RWPE2 (cell line): ENCODE results near the gene ZNRF3.

Experiments
- ATAC-seq: fragments of 200-7000 bp; cut with Tn5 transposase; 3 replicates; pipeline ENCODE4 v1.9.1; 2021; ENCODE audit warnings: low read depth
- DNase-seq: peaks from one replicate; pipeline ENCODE4 v3.0.0-alpha.2; 2020; ENCODE audit warnings: low spot score
- H3K27ac ChIP-seq: fragments of 450-650 bp; 2 replicates; pipeline ENCODE4 v1.5.1; 2017; ENCODE audit warnings: mild to moderate bottlenecking; ENCODE audit not compliant: poor library complexity, severe bottlenecking
- H3K27me3 ChIP-seq: fragments of 250-450 bp; sonication (Bioruptor Pico); 2 replicates; pipeline ENCODE4 v1.5.1; 2021; ENCODE audit warnings: mild to moderate bottlenecking, moderate library complexity; ENCODE audit not compliant: insufficient read depth, poor library complexity, severe bottlenecking
- H3K36me3 ChIP-seq: fragments of 250-450 bp; sonication (Bioruptor Pico); 2 replicates; pipeline ENCODE4 v1.5.1; 2020; ENCODE audit warnings: low read depth, mild to moderate bottlenecking, moderate library complexity
- H3K4me1 ChIP-seq: fragments of 250-450 bp; sonication (Bioruptor Pico); 2 replicates; pipeline ENCODE4 v1.5.1; 2021; ENCODE audit warnings: mild to moderate bottlenecking, moderate library complexity; ENCODE audit not compliant: insufficient read depth, poor library complexity, severe bottlenecking
- H3K4me3 ChIP-seq: fragments of 250-450 bp; sonication (Bioruptor Pico); 2 replicates; pipeline ENCODE4 v1.5.1; 2021; ENCODE audit warnings: mild to moderate bottlenecking, moderate library complexity; ENCODE audit not compliant: severe bottlenecking
- H3K9me3 ChIP-seq: fragments of 250-450 bp; sonication (Bioruptor Pico); 2 replicates; pipeline ENCODE4 v1.5.1; 2021; ENCODE audit warnings: mild to moderate bottlenecking, moderate library complexity; ENCODE audit not compliant: severe bottlenecking
- TF ChIP-seq, protein P1 (sequence below): fragments of 450-650 bp; IDR thresholded peaks from one replicate; pipeline ENCODE4 v1.5.1; 2017; ENCODE audit warnings: mild to moderate bottlenecking, moderate library complexity; ENCODE audit not compliant: poor library complexity, severe bottlenecking

The ZNRF3 gene

DNA sequence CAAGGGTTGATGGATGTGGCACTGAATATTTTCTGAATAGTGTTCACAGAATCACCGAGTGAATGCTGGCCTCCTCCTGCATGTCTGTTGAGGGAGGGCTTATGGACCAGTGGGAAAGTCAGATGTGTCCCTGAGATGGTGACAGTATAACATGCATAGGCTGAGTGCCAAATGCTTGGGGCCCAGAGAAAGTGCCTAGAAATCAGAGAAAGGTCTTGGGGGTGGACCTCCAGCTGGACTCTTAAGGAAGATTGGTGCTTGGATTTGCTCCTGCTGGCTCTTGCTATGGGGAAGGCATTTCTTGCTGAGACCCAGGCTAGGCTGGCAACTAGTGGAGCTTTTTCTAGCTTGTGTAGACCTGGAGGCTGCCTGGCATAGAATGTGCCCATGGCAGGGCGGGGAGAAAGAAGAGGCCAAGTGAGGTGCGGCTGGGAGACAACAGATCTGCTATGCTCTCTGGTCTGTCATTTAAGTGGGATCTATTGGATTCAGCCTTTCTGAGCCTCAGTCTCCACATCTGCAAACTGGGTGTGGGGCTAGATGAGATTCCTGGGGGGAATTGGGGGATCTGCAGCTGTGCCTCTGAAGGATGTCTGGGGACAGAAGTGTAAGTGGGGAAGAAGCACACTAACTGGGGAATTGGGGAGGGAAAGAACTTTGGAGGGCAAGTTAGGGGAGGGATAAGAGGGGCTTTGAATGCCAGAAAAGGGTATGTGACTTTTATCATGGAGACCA is 27.4 kb downstream of the ZNRF3 start:
- ATAC-seq (no peak), DNase-seq (no peak)
- Histone ChIP-seq H3K4me3 (no peak overlapping the region), H3K9me3 (no peaks in the 10 kb centered on the region), H3K27me3 (no peaks in the 10 kb centered on the region), H3K4me1 (peaks cover 16% of the 10 kb centered on the region), H3K27ac (no peak overlapping the region), H3K36me3 (no peaks in the 10 kb centered on the region)
- TF ChIP-seq, protein P1, sequence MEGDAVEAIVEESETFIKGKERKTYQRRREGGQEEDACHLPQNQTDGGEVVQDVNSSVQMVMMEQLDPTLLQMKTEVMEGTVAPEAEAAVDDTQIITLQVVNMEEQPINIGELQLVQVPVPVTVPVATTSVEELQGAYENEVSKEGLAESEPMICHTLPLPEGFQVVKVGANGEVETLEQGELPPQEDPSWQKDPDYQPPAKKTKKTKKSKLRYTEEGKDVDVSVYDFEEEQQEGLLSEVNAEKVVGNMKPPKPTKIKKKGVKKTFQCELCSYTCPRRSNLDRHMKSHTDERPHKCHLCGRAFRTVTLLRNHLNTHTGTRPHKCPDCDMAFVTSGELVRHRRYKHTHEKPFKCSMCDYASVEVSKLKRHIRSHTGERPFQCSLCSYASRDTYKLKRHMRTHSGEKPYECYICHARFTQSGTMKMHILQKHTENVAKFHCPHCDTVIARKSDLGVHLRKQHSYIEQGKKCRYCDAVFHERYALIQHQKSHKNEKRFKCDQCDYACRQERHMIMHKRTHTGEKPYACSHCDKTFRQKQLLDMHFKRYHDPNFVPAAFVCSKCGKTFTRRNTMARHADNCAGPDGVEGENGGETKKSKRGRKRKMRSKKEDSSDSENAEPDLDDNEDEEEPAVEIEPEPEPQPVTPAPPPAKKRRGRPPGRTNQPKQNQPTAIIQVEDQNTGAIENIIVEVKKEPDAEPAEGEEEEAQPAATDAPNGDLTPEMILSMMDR: no peak

DNA sequence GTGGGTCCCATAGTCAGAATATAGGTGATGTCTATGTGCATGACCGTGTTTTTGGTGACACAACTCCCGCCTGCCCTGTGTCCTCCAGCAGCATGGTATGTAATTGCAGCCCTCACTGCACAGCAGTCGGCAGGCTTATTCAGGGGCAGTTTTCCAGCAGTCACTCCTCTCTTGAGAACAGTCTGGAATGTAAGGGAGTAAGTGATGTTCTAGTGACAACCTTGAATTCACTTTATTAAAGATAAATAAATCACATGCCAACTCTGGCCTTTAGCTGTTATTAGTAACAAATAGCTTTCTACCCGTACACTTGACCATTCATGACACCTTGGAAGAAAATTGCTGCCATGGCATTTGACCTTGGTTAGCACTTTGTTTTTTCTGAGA is 27.9 kb downstream of the ZNRF3 start:
- no peak overlapping the region for H3K4me3 ChIP-seq
- no peak for DNase-seq
- no peaks in the 10 kb centered on the region for H3K9me3 ChIP-seq
- no peaks in the 10 kb centered on the region for H3K36me3 ChIP-seq
- ATAC-seq: no peak
- no peaks in the 10 kb centered on the region for H3K27me3 ChIP-seq
- no peak overlapping the region for H3K27ac ChIP-seq
- TF ChIP-seq, protein P1: no peak
- H3K4me1 ChIP-seq: peaks cover 16% of the 10 kb centered on the region

DNA sequence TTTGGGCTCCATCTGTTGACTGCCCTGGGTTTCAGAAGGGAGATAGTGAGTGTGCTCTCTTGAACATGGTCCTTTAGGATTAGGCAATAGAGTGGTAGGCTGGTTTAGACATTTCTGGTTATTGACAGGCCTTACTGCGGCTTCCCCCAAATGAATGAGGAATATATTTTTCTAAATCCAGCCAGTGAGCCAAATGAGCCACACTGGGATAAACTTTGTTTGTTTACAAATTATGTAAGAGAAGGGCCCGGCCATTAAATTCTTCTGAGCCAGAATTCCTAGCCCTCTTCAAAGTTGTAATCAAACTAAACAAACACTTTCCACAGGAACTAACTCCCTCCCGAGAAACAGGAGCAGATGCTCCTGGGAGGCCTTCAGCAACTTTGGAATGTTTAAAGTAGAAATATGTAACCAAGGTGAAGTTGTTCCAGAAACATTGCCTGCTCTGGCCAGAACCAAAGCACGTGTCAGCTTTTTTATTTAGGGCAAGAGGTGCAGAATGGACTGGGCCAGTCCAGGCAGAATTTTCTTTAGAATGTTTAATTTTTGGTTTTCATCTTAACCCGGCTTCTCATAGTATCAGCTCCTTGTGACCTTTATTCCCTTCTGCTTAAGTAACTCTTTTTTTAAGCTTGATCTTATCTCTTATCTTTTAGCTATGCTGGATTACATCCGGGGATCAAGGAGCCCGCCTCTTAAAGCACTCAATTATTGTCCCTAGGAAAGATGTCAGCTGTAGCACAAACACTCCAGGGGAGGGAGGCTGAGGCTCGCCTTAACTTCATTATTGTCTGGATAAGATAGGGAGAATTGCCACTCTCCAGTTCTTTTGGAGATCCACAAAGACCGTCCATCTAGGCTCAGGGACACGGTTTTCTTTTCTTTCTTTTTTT is 28.7 kb downstream of the ZNRF3 start:
- Histone ChIP-seq H3K9me3 (no peaks in the 10 kb centered on the region), H3K4me1 (peaks cover 16% of the 10 kb centered on the region), H3K36me3 (no peaks in the 10 kb centered on the region), H3K4me3 (no peak overlapping the region), H3K27ac (no peak overlapping the region), H3K27me3 (no peaks in the 10 kb centered on the region)
- DNase-seq (no peak), ATAC-seq (no peak)
- TF ChIP-seq, protein P1: no peak

DNA sequence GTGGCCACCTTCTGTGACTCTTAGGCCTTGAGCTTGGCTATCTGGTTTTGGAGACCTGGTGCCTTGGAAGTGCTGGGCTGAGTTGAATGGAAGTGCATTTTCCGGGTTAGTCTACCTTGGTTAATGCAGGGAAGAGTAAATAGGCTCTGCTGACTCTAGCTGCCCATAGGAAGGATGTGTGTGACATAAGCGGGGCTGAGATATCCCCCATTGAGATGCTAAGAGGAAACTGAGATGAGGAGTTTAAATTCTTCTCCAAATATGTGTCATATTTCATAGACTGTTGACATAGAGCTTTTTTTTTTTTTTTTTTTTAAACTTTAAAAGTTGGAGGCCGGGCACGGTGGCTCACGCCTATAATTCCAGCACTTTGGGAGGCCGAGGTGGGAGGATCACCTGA is 30.8 kb downstream of the ZNRF3 start:
- H3K27ac ChIP-seq: no peak overlapping the region
- no peak overlapping the region for H3K4me3 ChIP-seq
- peaks cover 8% of the 10 kb centered on the region for H3K4me1 ChIP-seq
- H3K9me3 ChIP-seq: no peaks in the 10 kb centered on the region
- H3K36me3 ChIP-seq: no peaks in the 10 kb centered on the region
- no peaks in the 10 kb centered on the region for H3K27me3 ChIP-seq
- no peak for DNase-seq
- TF ChIP-seq, protein P1: no peak
- ATAC-seq: no peak
